CD4-positive, alpha-beta T cell treated with Interleukin-4 for 1 hour (primary cell): ENCODE data around the gene DAO.

Source experiments
- DNase-seq, 2 donors: peaks; one replicate each; pipeline ENCODE4 v3.0.0-alpha.2; 2020 to 2022

The DAO gene

DNA sequence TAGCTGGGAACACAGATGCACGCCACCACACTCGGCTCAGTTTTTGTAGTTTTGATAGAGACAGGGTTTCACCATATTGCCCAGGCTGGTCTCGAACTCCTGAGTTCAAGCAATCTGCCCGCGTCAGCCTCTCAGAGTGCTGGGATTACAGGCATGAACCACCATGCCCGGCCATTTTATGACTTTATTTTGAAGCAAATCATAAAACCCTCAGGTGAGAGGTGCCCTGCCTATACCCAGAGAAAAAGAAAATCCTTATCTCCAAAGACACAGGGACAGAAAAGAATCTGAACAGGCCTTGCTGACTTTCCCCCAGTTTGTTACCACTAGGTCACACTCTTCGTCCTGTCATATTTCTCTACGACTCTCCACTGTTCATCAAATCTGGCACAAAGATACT lies 48.8 kb downstream of the DAO start:
- DNase-seq: no peak

DNA sequence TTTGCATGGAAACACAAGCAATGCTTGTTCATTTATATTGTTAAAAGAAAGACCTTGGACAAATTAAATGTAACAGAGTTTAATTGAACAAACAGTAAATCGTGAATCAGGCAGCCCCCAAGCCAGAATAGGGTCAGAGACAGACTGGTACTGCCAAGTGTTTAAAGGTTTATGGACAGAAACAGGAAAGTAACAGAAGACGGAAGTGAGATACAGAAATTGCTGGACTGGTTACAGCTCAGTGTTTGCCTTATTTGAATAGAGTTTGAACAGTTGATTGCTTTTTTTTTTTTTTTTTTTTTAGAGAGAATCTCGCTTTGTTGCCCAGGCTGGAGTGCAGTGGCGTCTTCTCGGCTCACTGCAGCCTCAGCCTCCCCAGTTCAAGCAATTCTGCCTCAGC lies 50.3 kb downstream of the DAO start:
- no peak for DNase-seq

DNA sequence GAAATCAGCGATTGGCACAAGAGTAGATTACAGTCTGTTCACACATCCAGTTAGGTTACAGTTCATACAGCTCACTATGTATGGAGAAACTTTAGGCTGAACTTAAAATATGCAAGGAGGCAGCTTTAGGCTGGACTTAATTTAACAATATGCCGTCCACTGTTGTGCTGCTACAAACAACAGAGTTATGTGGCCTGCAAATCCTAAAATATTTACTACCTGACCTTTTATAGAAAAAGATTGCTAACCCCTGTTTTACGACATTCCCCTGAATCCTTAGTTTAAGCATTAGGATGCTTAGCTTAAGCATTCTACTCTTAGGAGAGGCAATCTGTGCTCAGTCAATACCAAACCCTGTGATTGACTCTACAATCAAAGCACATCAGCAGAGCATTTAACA lies 50.9 kb downstream of the DAO start:
- no peak for DNase-seq

DNA sequence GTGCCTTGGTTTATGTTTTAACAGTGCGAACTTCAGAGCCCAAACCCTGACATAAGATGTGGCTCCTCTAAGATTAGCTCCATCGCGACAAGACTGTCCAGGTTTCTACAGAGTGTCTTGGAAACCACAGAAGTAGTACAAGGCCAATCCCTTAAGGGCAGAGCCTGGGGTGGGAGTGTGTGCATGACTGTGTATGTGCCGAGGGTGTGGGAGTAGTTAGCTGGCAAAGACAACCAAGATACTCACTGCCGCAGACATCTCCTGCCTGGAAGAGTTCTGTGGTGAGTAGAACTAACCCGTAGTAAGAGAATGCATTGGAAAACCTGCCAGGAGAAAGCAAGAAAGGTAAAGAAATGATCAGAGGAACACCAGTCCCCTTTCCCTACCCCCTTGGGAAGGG lies 54.1 kb downstream of the DAO start:
- DNase-seq: no peak

DNA sequence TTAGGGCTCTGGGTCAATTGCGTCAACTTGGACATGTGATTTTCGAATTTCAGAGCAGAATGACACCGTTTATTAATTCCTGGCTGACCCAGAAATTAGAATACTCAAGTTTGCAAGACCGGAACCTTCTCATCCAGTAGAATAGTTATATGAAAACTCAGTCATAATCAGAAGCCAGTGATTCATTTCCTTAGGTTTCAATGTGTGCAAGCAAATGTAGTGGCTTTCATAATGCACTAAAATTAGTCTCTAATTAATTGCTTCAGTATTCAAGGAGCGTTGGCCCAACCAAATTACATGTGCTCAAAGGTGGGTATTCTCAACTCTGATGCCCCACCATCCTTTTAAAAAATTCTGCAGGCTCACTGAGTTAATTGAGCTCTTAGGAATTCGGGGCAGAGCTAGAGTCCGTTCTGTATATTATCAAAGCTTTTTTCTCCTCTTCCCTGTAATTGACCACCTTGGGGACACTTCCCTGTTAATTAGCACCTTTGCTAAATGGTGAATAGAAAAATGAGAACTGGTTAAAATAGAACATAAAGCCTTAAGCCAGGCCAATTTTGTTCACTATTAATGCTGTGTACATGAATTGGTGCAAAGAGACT lies 55.4 kb downstream of the DAO start:
- no peak for DNase-seq

DNA sequence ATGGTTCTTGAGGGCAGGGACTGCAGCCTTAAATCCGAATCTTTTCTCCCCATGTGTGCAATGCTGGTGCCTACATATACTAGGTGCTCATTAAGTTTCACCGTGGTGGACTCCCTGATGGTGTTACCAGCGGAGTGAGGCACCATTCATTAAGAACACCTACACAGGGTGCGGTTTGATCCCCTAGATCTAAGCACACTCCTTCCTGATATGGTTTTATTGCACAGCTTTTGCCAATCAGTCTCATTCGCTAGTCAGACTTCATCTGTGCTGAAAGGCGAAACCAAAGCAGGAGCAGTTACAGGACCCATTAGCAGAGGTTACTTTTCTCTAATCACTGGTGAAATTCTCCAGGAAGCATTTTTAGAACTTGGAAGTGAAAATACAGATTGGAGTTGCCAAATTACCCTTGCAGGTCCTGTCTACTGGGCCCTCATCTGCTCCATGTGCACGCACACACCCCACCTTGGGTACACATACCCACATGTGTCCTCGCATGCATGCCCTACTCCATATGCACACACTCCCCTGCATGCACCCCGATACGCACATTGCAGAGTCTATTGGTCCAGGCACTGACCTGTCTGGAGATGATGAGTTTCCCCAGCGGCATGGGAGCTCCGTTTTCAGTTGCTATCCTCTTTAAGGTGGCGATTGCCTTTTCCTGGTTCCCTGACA lies 58.5 kb downstream of the DAO start:
- DNase-seq: no peak

DNA sequence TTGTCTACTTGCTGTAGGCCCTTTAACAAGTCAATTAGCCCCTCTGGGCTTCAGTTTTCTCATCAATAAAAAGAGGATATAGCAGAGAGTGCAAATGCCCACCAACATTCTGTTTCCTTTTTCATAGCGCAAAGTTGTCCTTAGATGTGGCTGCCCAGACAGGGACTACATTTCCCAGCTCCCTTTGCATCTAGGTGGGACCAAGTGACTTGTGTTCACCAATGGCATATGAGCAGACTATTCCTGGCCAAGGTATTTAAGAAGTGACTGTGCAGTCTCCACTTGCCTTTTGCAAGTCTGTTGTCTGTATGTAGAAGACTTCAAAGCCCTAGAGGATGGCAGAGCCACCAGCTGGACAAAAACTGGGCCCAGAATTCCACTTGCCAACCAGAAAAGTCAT lies 59.7 kb downstream of the DAO start:
- DNase-seq: peak; percentile 35 to 40

DNA sequence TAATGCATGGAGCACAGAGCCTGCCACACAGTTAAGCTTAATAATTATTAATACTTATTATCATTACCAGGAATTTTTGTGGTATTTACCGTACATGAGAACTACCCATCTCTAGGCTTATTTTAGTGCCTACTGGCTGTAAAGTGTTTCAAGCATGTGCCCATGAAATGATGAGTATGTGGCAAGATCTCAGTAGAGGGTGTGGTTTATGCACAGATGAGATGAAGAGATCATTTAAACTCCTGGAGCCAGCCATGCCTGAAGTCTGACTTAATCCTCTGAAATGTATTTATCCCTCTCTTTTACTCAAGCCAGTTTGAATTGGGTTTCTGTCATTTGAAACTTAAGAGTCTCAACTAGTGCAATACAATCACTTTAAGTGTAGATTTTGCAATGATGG lies 60.2 kb downstream of the DAO start:
- DNase-seq: no peak

DNA sequence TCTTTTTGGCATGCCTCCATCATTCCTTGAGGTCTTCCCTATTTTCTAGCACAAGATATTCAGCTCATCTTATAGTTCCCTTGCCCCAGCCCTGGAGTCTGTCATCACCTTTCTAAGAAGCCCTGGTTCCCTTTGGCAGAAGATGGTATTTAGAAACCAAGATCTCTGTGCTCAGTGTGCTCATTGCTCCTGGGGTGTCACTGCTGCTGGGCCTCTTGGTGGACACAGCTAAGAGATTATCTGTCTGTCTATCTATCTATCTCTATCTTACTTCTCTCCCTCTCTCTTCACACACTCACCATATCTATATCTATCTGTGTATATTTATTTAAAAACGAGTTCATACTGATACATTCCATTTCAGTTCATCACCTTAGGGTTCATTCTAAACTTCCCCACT lies 67.2 kb downstream of the DAO start:
- DNase-seq: no peak

DNA sequence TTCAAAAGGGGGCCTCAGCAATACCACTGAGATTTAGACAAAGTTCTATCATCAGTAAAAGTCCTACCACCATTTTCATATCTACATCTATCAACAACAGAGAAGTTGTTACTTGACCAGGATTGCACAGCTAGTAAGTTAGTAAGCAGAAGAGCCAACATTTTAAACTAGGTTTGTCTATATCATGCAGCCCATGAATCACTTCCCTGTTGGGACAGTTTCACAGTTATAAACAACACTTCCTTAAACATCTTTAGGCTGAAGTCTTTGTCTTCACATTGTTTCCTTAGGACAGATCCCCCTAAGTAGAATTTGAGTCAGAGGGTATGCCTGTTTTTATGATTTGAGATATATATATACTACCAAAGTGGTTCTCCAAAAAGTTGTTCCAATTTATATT lies 68.5 kb downstream of the DAO start:
- DNase-seq: no peak

DNA sequence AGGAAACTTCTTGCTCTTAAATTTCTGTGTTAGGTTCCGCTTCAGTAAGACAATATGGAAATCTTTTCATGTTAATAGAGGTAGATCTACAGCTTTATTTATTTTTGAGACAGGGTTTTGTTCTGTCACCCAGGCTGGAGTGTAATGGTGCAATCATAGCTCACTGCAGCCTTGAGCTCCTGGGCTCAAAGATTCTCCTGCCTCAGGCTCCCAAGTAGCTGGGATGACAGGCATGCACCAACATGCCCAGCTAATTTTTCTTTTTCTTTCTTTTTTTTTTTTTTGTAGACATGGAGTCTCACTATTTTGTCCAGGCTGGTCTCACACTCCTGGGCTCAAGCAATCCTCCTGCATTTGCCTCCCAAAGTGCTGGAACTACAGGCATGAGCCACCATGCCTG lies 70.1 kb downstream of the DAO start:
- no peak for DNase-seq
